GM19240 (cell line): ENCODE data around the gene PHF3.
"Not testable (repeated sequence)": the region's sequence is repeated elsewhere in the genome, so short reads cannot be mapped to it uniquely, and the experiment has no call there.

Experiments used
- DNase-seq: peaks from one replicate; pipeline ENCODE4 v3.0.0; 2011; ENCODE audit warnings: low spot score; ENCODE audit not compliant: insufficient read length

Gene PHF3

DNA sequence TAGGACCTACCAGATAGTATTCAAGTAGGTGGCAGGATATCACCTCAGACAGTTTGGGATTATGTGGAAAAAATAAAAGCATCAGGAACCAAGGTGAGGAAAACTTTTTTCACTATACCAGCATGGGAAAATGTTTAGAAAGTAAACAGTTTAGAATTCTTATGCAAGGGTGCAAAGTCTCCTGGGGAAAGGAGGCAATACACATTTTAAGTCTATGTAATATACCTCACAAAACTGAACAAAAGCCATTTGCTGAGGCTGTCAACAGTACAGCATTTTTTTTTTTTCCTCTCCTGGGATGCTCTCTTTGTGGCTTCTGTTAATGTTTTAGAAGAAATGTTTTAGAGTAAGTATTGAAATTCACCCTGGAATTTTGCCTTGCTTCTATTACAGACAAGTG is 73.5 kb downstream of the PHF3 start:
- no peak for DNase-seq

DNA sequence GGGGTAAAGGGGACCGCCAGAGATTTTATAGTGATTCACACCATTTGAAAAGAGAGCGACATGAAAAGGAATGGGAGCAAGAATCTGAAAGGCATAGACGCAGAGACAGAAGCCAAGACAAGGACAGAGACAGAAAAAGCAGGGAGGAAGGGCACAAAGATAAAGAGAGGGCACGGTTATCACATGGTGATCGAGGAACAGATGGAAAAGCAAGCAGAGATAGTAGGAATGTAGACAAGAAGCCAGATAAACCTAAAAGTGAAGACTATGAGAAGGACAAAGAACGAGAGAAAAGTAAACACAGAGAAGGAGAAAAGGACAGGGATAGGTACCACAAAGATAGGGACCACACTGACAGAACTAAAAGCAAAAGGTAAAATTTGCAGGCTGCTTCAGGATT is 77.7 kb downstream of the PHF3 start:
- no peak for DNase-seq

DNA sequence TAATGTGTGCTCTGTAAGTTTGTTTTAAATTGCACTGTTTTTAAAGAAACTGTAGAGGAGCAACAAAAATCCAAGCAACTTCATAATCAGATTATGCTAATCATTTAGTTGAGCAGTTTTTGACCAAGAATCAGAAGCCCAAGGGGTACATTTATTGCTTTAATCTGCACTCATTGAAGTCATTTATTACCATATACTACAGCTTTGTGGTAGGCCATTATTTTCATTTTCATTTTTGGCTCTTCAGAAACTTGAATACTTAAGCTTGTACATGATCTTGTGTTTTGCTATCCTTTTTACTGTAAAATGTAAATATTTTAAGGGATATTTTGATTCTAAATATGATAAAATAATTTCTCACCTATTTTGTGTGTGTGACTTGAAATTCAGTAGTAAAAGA is 78.5 kb downstream of the PHF3 start:
- DNase-seq: no peak

GRCh38 chr6:63716169-63716568 is 80.6 kb downstream of the PHF3 start:
- no peak for DNase-seq

DNA sequence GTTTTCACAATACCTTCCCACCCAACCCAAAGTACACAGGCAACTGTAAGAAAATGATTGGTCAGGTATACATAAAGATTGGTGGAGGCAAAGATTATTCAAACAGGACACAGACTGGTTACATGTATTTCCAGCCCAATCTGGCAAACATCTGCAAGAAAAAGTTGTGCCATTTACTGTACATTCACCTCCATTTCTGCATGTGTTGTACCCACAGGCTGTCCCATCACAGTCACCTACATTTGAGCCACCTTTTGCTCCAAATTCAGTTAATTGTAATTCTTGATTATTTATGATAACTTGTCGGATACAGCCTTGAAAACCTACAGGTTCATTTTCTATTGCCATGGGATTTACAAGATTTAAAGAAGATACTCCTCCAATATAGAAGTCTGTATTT is 85.6 kb downstream of the PHF3 start:
- DNase-seq: no peak

DNA sequence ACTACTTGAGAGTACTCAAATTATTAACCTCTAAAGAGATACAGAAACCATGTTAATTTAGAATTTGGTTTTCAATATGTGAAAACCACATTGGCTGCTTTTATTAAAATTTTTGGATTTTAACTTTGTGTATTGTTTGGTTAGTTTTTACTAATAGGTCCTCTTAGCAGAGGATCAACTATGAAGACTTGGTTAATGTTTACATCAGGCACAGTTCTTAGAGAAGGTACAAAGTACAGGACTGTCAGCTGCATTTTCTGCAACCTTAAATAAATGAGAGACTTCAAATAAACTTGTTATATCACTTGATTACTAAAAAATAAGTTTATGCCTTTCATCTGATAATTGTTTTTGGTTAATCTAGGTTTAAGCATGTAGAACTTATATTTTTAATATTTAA is 89.1 kb downstream of the PHF3 start:
- DNase-seq: no peak

GRCh38 chr6:63730311-63730710 is 94.7 kb downstream of the PHF3 start:
- DNase-seq: no peak

- DNase-seq: no peak
These were observed 96.3 kb downstream of the PHF3 start for GRCh38 chr6:63731930-63732329.

GRCh38 chr6:63732336-63732735 is 96.7 kb downstream of the PHF3 start:
- DNase-seq: no peak

DNA sequence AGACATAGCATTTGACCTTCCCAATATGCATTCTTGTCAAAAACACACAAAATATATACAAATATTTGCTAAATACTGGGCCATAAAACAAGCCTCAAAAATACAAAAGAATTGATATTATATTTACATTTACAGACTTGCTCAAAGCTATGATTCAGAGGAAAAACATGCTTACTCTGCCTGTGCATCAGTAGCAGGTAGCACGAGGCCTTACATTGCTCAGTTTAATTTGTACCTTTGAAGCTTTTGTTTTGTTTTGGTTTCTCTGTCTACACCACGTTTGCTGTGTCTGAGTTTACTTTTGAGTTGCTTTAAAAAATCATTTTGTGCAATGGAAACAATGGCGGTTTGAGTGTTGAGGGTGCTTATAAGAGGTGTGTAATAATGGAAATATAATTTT is 99.3 kb downstream of the PHF3 start:
- no peak for DNase-seq

- DNase-seq: not testable (repeated sequence)
These were observed 102.6 kb downstream of the PHF3 start for GRCh38 chr6:63738190-63738589.

DNA sequence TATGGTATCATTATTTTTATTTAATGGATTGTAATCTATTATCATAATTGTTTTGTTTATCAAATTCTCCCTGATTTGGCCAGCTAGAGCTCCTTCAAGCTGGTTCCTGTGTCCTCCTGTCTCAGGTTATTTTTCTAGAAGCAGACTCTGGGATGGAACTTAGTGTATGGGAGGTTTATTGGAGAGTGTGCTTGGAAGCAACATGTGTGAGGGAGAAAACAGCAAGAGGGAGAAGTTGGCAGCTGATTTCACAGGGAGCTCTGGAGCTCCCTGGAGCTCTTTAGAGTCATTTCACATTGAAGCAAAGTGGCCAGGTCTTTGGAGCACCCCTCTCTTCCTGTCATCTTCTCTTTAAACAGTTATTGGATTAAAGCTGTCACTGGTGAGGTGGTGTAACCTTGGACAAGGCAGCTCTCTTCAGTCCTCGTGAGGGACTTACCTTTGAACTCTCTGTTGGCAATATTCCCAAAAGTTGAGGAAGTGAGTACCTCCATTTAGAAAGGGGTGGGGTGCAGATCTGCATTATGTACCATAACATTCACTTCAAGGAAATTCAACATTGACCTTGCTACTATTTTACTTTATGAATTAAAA is 103.6 kb downstream of the PHF3 start:
- DNase-seq: no peak

GRCh38 chr6:63740709-63741108 is 105.1 kb downstream of the PHF3 start:
- DNase-seq: no peak

- no peak for DNase-seq
These were observed 106.5 kb downstream of the PHF3 start for GRCh38 chr6:63742060-63742459.

DNA sequence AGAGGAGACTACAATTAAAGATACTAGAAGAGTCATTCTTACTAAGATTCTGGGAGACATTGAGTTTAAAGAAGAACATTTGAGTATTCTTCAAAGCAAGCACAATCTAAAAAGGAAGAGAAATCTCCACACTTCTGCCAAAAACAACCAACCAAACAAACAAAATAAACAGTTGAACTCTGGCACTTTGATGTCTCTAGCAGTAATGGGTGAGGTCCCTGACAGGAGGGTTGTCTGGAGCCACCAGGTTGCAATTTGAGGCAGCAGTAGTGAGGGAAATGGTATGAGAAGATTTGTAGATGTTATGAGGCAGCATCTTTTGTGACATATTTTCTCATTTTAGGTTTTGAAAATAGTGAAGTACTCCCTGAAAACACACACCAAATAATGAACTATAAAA is 108.1 kb downstream of the PHF3 start:
- DNase-seq: no peak

DNA sequence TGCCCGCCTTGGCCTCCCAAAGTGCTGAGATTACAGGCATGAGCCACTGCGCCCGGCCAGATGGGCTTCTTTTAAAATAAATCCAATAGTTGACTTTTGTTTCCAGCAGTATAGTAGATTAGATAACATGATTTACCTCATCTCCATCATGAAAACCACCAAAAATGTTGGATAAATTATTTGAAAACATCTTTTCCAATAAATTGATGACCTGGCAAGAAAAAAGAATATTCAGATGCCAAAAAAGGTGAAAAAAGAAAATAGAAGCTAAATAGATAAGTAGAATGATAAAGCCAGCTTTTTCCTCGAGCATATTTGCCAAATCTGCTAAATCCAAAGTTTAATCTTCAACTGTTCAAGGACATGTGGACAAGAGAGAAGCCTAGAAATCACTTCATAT is 109.2 kb downstream of the PHF3 start:
- no peak for DNase-seq

DNA sequence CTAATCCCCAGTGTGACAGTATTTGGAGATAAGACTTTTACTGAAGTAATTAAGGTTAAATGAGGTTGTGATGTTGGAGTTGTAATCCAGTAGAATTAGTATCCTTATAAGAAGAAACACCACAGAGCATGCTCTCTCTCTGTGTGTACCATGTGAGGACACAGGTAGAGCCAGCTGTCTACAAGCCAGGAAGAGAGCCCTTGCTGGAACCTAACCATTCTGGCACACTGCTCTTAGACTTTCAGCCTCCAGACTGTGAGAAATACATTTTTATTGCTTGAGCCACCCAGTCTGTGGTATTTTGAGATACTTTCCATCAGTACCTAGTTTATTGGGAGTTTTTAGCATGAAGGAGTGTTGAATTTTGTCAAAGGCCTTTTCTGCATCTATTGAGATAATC is 110.2 kb downstream of the PHF3 start:
- no peak for DNase-seq

DNA sequence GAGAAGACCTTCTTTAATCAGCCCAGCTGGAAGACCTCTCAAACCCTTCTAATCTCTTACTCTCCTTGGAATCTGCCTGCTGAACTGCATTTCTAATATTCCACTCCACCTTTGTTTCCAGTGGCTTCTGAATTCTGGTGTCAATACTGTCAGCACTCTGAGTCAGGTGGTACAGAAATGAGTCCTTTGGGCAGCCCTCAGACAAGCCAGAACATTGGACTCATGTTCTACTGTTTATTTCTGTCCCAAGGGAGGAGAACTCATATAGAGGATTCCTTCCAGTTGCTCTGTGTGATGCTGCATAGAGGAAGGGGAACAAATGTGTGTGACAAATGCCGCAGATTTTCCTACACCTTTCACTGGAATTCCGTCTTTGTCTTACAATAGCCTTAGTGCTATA is 114.8 kb downstream of the PHF3 start:
- no peak for DNase-seq

DNA sequence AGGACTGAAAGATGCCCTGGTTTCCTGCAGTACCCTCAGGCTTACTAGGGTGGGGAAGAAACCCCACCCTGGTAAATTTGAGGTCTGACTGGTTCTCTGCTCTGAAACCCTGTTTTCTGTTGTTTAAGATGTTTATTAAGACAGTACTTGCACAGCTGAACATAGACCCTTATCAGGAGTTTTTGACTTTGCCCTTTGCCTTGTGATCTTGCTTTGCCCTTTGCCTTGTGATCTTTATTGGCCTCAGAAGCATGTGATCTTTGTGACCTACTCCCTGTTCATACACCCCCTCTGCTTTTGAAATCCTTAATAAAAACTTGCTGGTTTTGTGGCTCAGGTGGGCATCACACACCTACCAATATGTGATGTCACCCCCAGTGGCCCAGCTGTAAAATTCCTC is 121.7 kb downstream of the PHF3 start:
- not testable (repeated sequence) for DNase-seq

DNA sequence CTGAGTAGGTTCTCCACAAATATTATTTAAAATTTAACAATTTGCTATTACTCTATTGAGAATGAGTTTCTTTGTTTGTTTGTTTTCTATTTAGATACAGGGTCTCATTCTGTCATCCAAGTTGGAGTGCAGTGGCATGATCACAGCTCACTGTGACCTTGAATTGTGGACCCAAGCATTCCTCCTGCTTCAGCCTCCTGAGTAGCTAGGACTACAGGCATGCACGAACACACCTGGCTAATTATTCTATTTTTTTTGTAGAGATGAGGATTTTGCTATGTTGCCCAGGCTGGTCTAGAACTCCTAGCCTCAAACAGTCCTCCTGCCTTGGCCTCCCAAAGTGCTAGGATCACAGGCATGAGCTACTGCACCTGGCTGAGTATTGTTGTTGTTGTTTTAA is 122.2 kb downstream of the PHF3 start:
- no peak for DNase-seq

- DNase-seq: no peak
These were observed 124.1 kb downstream of the PHF3 start for GRCh38 chr6:63759605-63760105.

DNA sequence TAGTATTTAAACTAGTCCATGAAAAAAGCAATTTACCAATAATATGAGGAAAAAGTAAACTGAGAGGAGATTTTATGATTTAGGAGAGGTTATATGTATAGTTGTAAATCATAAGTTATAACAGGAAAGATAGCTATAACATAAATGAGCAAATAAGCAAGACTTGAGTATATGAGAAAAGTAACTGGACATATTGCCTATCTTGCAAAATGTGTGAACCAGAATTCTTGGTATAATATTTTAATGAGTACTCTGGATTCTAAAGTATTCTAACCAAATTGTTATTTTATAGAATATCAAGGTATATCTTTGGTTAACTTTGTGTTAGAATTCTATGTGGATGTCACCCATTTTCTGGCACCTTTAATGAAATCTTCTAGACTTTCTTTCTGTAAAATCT is 124.6 kb downstream of the PHF3 start:
- no peak for DNase-seq

GRCh38 chr6:63764318-63764916 is 128.8 kb downstream of the PHF3 start:
- no peak for DNase-seq
